ENCODE data around the gene SCLY. TPM values are rescaled to one million over a fixed set of nuclear protein-coding genes. Genes with fewer than 3 reads are reported as not detected.

The SCLY gene
- total RNA-seq, 1 experiment from 2014 or later: 68.4 TPM

- TF ChIP-seq USF2 (CRISPR knock-in tag; IDR thresholded peaks at IDR 0.05): no peak
- TF ChIP-seq ATF6 (CRISPR knock-in tag; IDR thresholded peaks at IDR 0.05): no peak
- no peak for TF ChIP-seq CREB1 (CRISPR knock-in tag; IDR thresholded peaks at IDR 0.05)
- no peak for TF ChIP-seq E2F4 (CRISPR knock-in tag; IDR thresholded peaks at IDR 0.05; ENCODE audit: borderline replicate concordance, low read depth)
- TF ChIP-seq GRHL2 (CRISPR knock-in tag; IDR thresholded peaks at IDR 0.05; ENCODE audit: insufficient replicate concordance, severe bottlenecking): no peak
- TF ChIP-seq TCF7 (CRISPR knock-in tag; IDR thresholded peaks at IDR 0.05; ENCODE audit: low read depth): no peak
- no peak for TF ChIP-seq ZBTB43 (CRISPR knock-in tag; IDR thresholded peaks at IDR 0.05)
- TF ChIP-seq ZNF232 (CRISPR knock-in tag; IDR thresholded peaks at IDR 0.05): no peak
- TF ChIP-seq JUN (CRISPR knock-in tag; IDR thresholded peaks at IDR 0.05): no peak
Observed at GRCh38 chr2:238082827-238083226, 22.0 kb downstream of the SCLY start (continued).

- no peaks in the 10 kb centered on the region for H3K27me3 Mint-ChIP-seq (ENCODE audit: low read depth)
- peaks cover 78% of the 10 kb centered on the region for H3K36me3 Mint-ChIP-seq
- no peak overlapping the region for H3K27ac Mint-ChIP-seq
- TF ChIP-seq KAT7 (CRISPR knock-in tag; IDR thresholded peaks at IDR 0.05; ENCODE audit: borderline replicate concordance): no peak
- TF ChIP-seq STAT6 (CRISPR knock-in tag; conservative IDR thresholded peaks at IDR 0.05; ENCODE audit: low read depth): no peak
- no peak for TF ChIP-seq HMGA2 (CRISPR knock-in tag; IDR thresholded peaks at IDR 0.05)
- TF ChIP-seq TEAD4 (CRISPR knock-in tag; IDR thresholded peaks at IDR 0.05): no peak
- TF ChIP-seq ATF6 (CRISPR knock-in tag; IDR thresholded peaks at IDR 0.05): no peak
- no peak for TF ChIP-seq ZNF263 (CRISPR knock-in tag; IDR thresholded peaks at IDR 0.05; ENCODE audit: low read depth)
- no peak for TF ChIP-seq USF2 (CRISPR knock-in tag; IDR thresholded peaks at IDR 0.05)
- no peak for TF ChIP-seq SMAD3 (CRISPR knock-in tag; IDR thresholded peaks at IDR 0.05; ENCODE audit: borderline replicate concordance)
- H3K4me3 Mint-ChIP-seq: no peak overlapping the region
- ChIA-PET POLR2A (no interaction called here), CTCF (interaction anchor here (0.6 kb wide), 1 partner anchor 22 kb away, joined by 3 read pairs; no protein-coding TSS in a partner anchor)
- peaks cover 12% of the 10 kb centered on the region for H3K4me1 Mint-ChIP-seq
- H3K9me3 Mint-ChIP-seq: peaks cover 5% of the 10 kb centered on the region; the same call in 1 of the 2 replicates
- DNase-seq (ENCODE audit: low spot score): no peak
- no peak for ATAC-seq
Observed at GRCh38 chr2:238083919-238084318, 23.1 kb downstream of the SCLY start.
